ENCODE measurements around the gene GPM6B. TPM values are rescaled to one million over a fixed set of nuclear protein-coding genes. Genes with fewer than 3 reads are reported as not detected.

Gene GPM6B
- total RNA-seq, 1 experiment from 2014 or later: 0.51 TPM

- no peaks in the 10 kb centered on the region for H3K9me2 ChIP-seq (replicated peaks; ENCODE audit: low read length)
- no peaks in the 10 kb centered on the region for H3K27me3 ChIP-seq (ENCODE audit: low read length)
- no peaks in the 10 kb centered on the region for H3K36me3 ChIP-seq (ENCODE audit: low read depth, low read length)
- DNase-seq: no peak
- no peak overlapping the region for H3K9ac ChIP-seq (ENCODE audit: low read length)
- POLR2A ChIA-PET (ENCODE audit: unreplicated experiment): interaction anchor here (0.6 kb wide), 1 partner anchor 1400 kb away, joined by 3 read pairs; no protein-coding TSS in a partner anchor
- H3K27ac ChIP-seq (ENCODE audit: low read length): no peak overlapping the region
- H3K4me3 ChIP-seq (ENCODE audit: low read length): no peak overlapping the region
- TF ChIP-seq EZH2phosphoT487 (IDR thresholded peaks at IDR 0.05; ENCODE audit: borderline replicate concordance, low read length) (no peak), EZH2 (IDR thresholded peaks at IDR 0.05; ENCODE audit: low read length, unreplicated experiment) (no peak)
- CTCF ChIA-PET: no interaction called here
- intact Hi-C loops (cut with micrococcal nuclease): no loop called here
- no TSS peak for BruUV-seq (replicated peaks)
- H3F3A ChIP-seq (ENCODE audit: low read length, unreplicated experiment): no peaks in the 10 kb centered on the region
- no peak overlapping the region for H3K4me2 ChIP-seq (ENCODE audit: low read length)
- no peaks in the 10 kb centered on the region for H3K9me3 ChIP-seq (ENCODE audit: low read length)
- no peaks in the 10 kb centered on the region for H4K20me1 ChIP-seq (ENCODE audit: low read length)
- H3K79me2 ChIP-seq (ENCODE audit: low read length): no peaks in the 10 kb centered on the region
- no peaks in the 10 kb centered on the region for H3K4me1 ChIP-seq (ENCODE audit: insufficient read depth, low read length)
- no peak for ATAC-seq
- no peak overlapping the region for H2AFZ ChIP-seq (ENCODE audit: low read length)
These were observed 19.7 kb upstream of the GPM6B start for GRCh38 chrX:13836575-13836974.

GRCh38 chrX:13835825-13836224 lies 18.9 kb upstream of the GPM6B start:
- ChIA-PET POLR2A (ENCODE audit: unreplicated experiment) (interaction anchor here (0.6 kb wide), 1 partner anchor 1401 kb away, joined by 3 read pairs; no protein-coding TSS in a partner anchor), CTCF (no interaction called here)
- H3K9ac ChIP-seq (ENCODE audit: low read length): no peak overlapping the region
- no peaks in the 10 kb centered on the region for H3K9me3 ChIP-seq (ENCODE audit: low read length)
- intact Hi-C loops (cut with micrococcal nuclease): no loop called here
- no TSS peak for BruUV-seq (replicated peaks)
- no peaks in the 10 kb centered on the region for H3K4me1 ChIP-seq (ENCODE audit: insufficient read depth, low read length)
- H3K36me3 ChIP-seq (ENCODE audit: low read depth, low read length): no peaks in the 10 kb centered on the region
- H4K20me1 ChIP-seq (ENCODE audit: low read length): no peaks in the 10 kb centered on the region
- H3K4me2 ChIP-seq (ENCODE audit: low read length): no peak overlapping the region
- TF ChIP-seq CTCF (conservative IDR thresholded peaks at IDR 0.05; ENCODE audit: low read depth, low read length) (no peak), EZH2phosphoT487 (IDR thresholded peaks at IDR 0.05; ENCODE audit: borderline replicate concordance, low read length) (no peak), EZH2 (IDR thresholded peaks at IDR 0.05; ENCODE audit: low read length, unreplicated experiment) (no peak)
- H3K9me2 ChIP-seq (replicated peaks; ENCODE audit: low read length): no peaks in the 10 kb centered on the region
- no peak overlapping the region for H3K27ac ChIP-seq (ENCODE audit: low read length)
- no peaks in the 10 kb centered on the region for H3K27me3 ChIP-seq (ENCODE audit: low read length)
- DNase-seq: no peak
- no peak overlapping the region for H2AFZ ChIP-seq (ENCODE audit: low read length)
- H3F3A ChIP-seq (ENCODE audit: low read length, unreplicated experiment): no peaks in the 10 kb centered on the region
- no peaks in the 10 kb centered on the region for H3K79me2 ChIP-seq (ENCODE audit: low read length)
- no peak for ATAC-seq
- H3K4me3 ChIP-seq (ENCODE audit: low read length): no peak overlapping the region

- H3K79me2 ChIP-seq (ENCODE audit: low read length): no peaks in the 10 kb centered on the region
- ATAC-seq (no peak), DNase-seq (no peak)
- no peaks in the 10 kb centered on the region for H3K4me1 ChIP-seq (ENCODE audit: insufficient read depth, low read length)
- H3K9me3 ChIP-seq (ENCODE audit: low read length): no peaks in the 10 kb centered on the region
- H4K20me1 ChIP-seq (ENCODE audit: low read length): no peaks in the 10 kb centered on the region
- H2AFZ ChIP-seq (ENCODE audit: low read length): no peak overlapping the region
- no peaks in the 10 kb centered on the region for H3K27me3 ChIP-seq (ENCODE audit: low read length)
- intact Hi-C loops (cut with micrococcal nuclease): no loop called here
- H3F3A ChIP-seq (ENCODE audit: low read length, unreplicated experiment): no peaks in the 10 kb centered on the region
- H3K9ac ChIP-seq (ENCODE audit: low read length): no peak overlapping the region
- TF ChIP-seq EZH2 (IDR thresholded peaks at IDR 0.05; ENCODE audit: low read length, unreplicated experiment) (no peak), EZH2phosphoT487 (IDR thresholded peaks at IDR 0.05; ENCODE audit: borderline replicate concordance, low read length) (no peak), CTCF (conservative IDR thresholded peaks at IDR 0.05; ENCODE audit: low read depth, low read length) (no peak)
- no peaks in the 10 kb centered on the region for H3K36me3 ChIP-seq (ENCODE audit: low read depth, low read length)
- H3K27ac ChIP-seq (ENCODE audit: low read length): no peak overlapping the region
- CTCF ChIA-PET: no interaction called here
- H3K9me2 ChIP-seq (replicated peaks; ENCODE audit: low read length): no peaks in the 10 kb centered on the region
- no peak overlapping the region for H3K4me3 ChIP-seq (ENCODE audit: low read length)
- no peak overlapping the region for H3K4me2 ChIP-seq (ENCODE audit: low read length)
- BruUV-seq (replicated peaks): no TSS peak
- POLR2A ChIA-PET (ENCODE audit: unreplicated experiment): no interaction called here
These were observed 17.5 kb upstream of the GPM6B start for GRCh38 chrX:13834355-13834754.
